Fibroblast of mammary gland (primary cell): ENCODE results near the gene SPINK8.

ENCODE experiments used
- DNase-seq: peaks from one replicate; pipeline ENCODE4 v3.0.0-alpha.2; 2010; ENCODE audit warnings: low read depth
- H3K4me3 ChIP-seq: 2 replicates; pipeline ENCODE4 v1.5.1; 2011; ENCODE audit warnings: low read depth, mild to moderate bottlenecking, low read length, moderate library complexity; ENCODE audit not compliant: control insufficient read depth
- CTCF ChIP-seq: conservative IDR thresholded peaks from 2 replicates; pipeline ENCODE4 v1.5.1; 2011; ENCODE audit warnings: low read depth, low read length, inconsistent platforms; ENCODE audit not compliant: control insufficient read depth, insufficient read depth

SPINK8 gene

DNA sequence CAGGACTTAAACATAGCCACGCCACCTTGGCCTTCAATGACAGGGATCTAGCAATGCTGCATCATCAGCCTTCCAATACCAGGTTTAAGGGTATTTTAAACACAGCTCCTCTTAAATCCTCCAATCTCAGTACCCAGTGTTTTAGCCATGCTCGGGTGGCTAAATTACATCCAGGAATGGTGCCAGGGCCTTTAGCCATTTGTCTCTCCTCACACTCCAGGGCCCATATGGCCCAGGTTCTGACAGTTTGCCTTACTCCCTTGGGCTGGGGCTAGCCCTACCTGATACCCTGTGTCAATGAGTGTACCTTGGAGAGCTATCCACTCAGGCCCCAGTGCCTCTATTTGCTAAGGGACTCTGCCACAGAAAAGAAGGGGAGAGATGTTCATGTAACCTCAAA is 63.2 kb downstream of the SPINK8 start:
- DNase-seq = no peak
- H3K4me3 ChIP-seq = no peak overlapping the region
- no peak for TF ChIP-seq CTCF

- no peak for DNase-seq
- H3K4me3 ChIP-seq = no peak overlapping the region
- TF ChIP-seq CTCF = no peak
Measured at GRCh38 chr3:48269592-48269991, 63.9 kb downstream of the SPINK8 start.

DNA sequence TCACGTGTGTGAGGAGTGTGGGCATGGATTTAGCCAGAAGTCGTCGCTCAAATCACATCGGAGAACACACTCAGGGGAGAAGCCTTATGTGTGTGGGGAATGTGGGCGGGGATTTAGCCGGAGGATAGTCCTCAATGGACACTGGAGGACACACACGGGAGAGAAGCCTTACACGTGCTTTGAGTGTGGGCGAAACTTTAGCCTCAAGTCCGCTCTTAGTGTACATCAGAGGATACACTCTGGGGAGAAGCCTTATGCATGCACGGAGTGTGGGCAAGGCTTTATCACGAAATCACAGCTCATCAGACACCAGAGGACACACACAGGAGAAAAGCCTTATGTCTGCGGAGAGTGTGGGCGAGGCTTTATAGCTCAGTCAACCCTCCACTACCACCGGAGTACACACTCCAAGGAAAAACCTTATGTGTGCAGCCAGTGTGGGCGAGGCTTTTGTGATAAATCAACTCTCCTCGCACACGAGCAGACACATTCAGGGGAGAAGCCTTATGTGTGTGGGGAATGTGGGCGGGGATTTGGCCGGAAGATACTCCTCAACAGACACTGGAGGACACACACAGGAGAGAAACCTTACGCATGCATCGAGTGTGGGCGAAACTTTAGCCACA is 64.4 kb downstream of the SPINK8 start:
- DNase-seq = peak; percentile 73
- no peak overlapping the region for H3K4me3 ChIP-seq
- no peak for TF ChIP-seq CTCF

- H3K4me3 ChIP-seq = no peak overlapping the region
- DNase-seq = peak; percentile 33
- no peak for TF ChIP-seq CTCF
Measured at GRCh38 chr3:48268381-48268935, 65.0 kb downstream of the SPINK8 start.

GRCh38 chr3:48267782-48268181 is 65.7 kb downstream of the SPINK8 start:
- TF ChIP-seq CTCF = no peak
- H3K4me3 ChIP-seq = no peak overlapping the region
- no peak for DNase-seq

DNA sequence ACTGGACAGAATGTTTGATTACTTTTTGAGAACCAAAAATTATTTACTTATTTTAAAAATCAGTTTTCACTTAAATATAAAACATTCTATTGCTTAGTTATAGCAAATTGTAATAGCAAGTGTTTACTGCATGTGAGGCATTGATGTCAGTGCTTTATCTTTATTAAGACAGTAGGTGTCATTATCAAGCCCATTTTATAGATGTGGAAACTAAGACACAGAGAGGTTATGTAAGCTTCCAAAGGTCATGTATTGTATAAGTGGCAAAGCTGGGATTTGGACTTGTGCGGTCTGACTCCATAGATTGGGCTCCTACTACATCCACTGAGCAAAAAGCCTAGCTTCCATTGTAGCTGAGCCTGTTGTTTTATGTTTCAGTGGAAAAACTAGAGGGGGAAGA is 74.9 kb downstream of the SPINK8 start:
- no peak overlapping the region for H3K4me3 ChIP-seq
- TF ChIP-seq CTCF = no peak
- DNase-seq = no peak
